Upper lobe of left lung (tissue), 6 donors: Measurements from ENCODE around the gene CHD5. TPM values are rescaled to one million over a fixed set of nuclear protein-coding genes. Genes with fewer than 3 reads are reported as not detected.

Experiments used
- ATAC-seq, 2 donors: fragments of 200-7000 bp; cut with Tn5 transposase; one replicate each; pipeline ENCODE4 v1.9.1; 2022; ENCODE audit warnings: mild to moderate bottlenecking in 2 of 2, moderate library complexity in 2 of 2; ENCODE audit not compliant: low FRiP score in 2 of 2
- DNase-seq, 2 donors: peaks; one replicate each; pipeline ENCODE4 v3.0.0-alpha.2; 2019 to 2020
- H3K27ac ChIP-seq, 4 donors: fragments of 200-600 bp; sonication (generic); one replicate each; pipeline ENCODE4 v1.5.1; 2016 to 2019
- H3K27me3 ChIP-seq, 4 donors: fragments of 200-600 bp; sonication (generic); one replicate each; pipeline ENCODE4 v1.5.1; 2017 to 2019
- H3K36me3 ChIP-seq, 4 donors: fragments of 200-600 bp; sonication (generic); one replicate each; pipeline ENCODE4 v1.5.1; 2016 to 2019
- H3K4me1 ChIP-seq, 4 donors: fragments of 200-600 bp; sonication (generic); one replicate each; pipeline ENCODE4 v1.5.1; 2018 to 2019
- H3K4me3 ChIP-seq, 4 donors: fragments of 200-600 bp; sonication (generic); one replicate each; pipeline ENCODE4 v1.5.1; 2017 to 2019; ENCODE audit warnings: mild to moderate bottlenecking in 2 of 4, moderate library complexity in 1 of 4
- H3K9me3 ChIP-seq, 4 donors: fragments of 200-600 bp; sonication (generic); one replicate each; pipeline ENCODE4 v1.5.1; 2018 to 2019
- EP300 ChIP-seq, 4 donors: sonication (generic); formaldehyde crosslinking; IDR thresholded peaks; one replicate each; pipeline ENCODE4 v1.5.1; 2017; ENCODE audit warnings: antibody characterized with exemption in 4 of 4, control low read depth in 2 of 4
- POLR2A ChIP-seq, 4 donors: fragments of 450-650 bp; IDR thresholded peaks; one replicate each; pipeline ENCODE4 v1.5.1; 2016 to 2017; ENCODE audit warnings: antibody characterized with exemption in 4 of 4, mild to moderate bottlenecking in 2 of 4
- POLR2AphosphoS5 ChIP-seq, 2 donors: sonication (generic); formaldehyde crosslinking; IDR thresholded peaks; one replicate each; pipeline ENCODE4 v1.5.1; 2017; ENCODE audit warnings: antibody characterized with exemption in 2 of 2
- WGBS, 2 donors: methylation state at CpG; one replicate each; pipeline ENCODE4 v1.1.5; 2017 to 2018; 5-methylcytosine and 5-hydroxymethylcytosine counted together
- total RNA-seq, 6 donors: library from RNA; depleted of rRNA in 4 of 6; stranded (reverse); fragments of >200 nt in 4 of 6; gene quantifications; one replicate each; pipeline versions ENCODE4 v1.1.0 to v1.2.1, GENCODE V29; 2016 to 2021
- TF ChIP-seq, protein P1 (sequence below), 6 experiments: fragments of 450-650 bp in 4 of 6; fragments of 200-600 bp in 2 of 6; sonication (generic) in 2 of 6; IDR thresholded peaks; one replicate each; pipeline ENCODE4 v1.5.1; 2016 to 2019; ENCODE audit warnings: antibody characterized with exemption in 6 of 6
- donor health status: DM: no; HTN: no; CAD: no; lungs with moderate emphysema.
- donor health status: DM: no; HTN: yes; CAD: no; lungs with severe emphysema.

The CHD5 gene
- total RNA-seq, 6 donors from 2014 or later: 0.14 to 1.3 (median 0.25) TPM

DNA sequence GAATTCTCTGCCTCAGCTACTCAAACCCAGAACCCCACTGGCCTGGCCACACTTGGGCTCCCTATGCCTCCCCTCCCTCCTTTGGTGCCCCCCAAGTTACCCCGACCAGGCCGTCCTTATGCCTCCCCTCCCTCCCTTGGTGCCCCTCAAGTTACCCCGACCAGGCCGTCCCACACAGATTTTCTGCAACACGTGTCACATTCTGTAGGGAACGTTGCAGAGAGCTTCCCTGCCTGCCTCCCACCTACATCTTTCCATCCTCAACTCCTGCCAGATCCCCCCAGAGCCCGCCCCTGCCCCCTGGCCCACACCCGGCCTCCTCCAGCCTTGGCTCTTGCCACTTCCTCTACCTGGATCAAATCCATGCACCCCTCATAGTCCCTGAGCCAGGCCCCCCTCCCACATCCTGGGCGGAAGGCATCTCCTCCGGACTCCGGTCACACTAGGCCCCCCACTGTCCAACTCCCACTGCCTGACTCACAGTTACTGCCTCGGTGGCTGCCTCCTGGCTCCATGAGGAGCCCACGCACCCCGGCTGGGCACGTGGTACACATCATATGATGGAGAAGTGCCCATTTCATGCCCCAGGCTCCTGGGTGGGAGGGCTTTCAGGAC, 93.3 kb downstream of the CHD5 start:
- DNase-seq (peak in 1 of 2 donors; percentile 60), ATAC-seq (no peak)
- no peak overlapping the region for H3K4me3 ChIP-seq
- H3K4me1 ChIP-seq: no peaks in the 10 kb centered on the region
- no peaks in the 10 kb centered on the region for H3K9me3 ChIP-seq
- no peak overlapping the region for H3K27ac ChIP-seq
- no peaks in the 10 kb centered on the region for H3K27me3 ChIP-seq
- WGBS, 2 donors: 74 to 77% methylated on average over 15 of the region's 15 CpGs
- TF ChIP-seq POLR2AphosphoS5 (IDR thresholded peaks at IDR 0.05) (no peak), EP300 (IDR thresholded peaks at IDR 0.05) (no peak), POLR2A (IDR thresholded peaks at IDR 0.05) (no peak)
- TF ChIP-seq, protein P1, sequence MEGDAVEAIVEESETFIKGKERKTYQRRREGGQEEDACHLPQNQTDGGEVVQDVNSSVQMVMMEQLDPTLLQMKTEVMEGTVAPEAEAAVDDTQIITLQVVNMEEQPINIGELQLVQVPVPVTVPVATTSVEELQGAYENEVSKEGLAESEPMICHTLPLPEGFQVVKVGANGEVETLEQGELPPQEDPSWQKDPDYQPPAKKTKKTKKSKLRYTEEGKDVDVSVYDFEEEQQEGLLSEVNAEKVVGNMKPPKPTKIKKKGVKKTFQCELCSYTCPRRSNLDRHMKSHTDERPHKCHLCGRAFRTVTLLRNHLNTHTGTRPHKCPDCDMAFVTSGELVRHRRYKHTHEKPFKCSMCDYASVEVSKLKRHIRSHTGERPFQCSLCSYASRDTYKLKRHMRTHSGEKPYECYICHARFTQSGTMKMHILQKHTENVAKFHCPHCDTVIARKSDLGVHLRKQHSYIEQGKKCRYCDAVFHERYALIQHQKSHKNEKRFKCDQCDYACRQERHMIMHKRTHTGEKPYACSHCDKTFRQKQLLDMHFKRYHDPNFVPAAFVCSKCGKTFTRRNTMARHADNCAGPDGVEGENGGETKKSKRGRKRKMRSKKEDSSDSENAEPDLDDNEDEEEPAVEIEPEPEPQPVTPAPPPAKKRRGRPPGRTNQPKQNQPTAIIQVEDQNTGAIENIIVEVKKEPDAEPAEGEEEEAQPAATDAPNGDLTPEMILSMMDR (IDR thresholded peaks at IDR 0.05): no peak
- H3K36me3 ChIP-seq: peaks cover 0 to 21% (median 3%) of the 10 kb centered on the region in 4 donors

DNA sequence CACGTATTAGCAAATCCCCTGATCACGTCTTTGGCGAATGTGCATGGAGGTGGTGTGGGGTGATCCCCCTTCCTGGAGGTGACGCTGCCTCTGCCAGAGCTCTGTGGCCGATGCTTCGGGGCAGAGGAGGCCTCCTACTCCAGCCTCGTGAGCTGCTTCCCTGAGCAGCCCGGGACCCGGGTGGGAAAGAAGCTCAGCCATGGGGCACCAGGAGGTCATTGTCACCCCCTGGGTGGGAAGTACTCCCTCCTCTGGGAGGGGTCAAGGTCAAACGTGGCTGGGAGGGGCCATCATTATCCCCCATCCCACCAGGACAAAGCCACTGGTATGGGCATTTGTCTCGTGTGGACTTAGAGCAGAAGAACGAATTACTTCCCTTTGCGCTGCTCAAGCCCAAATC, 93.8 kb downstream of the CHD5 start:
- no peak overlapping the region for H3K27ac ChIP-seq
- H3K4me3 ChIP-seq: no peak overlapping the region
- ATAC-seq (no peak), DNase-seq (peak in 1 of 2 donors; percentile 25)
- peaks cover 0 to 22% (median 3%) of the 10 kb centered on the region in 4 donors for H3K36me3 ChIP-seq
- 76 to 87% methylated on average over 8 to 13 of the region's 13 CpGs for WGBS, 2 donors
- H3K4me1 ChIP-seq: no peaks in the 10 kb centered on the region
- H3K27me3 ChIP-seq: no peaks in the 10 kb centered on the region
- no peak for TF ChIP-seq POLR2AphosphoS5 (IDR thresholded peaks at IDR 0.05)
- no peak for TF ChIP-seq POLR2A (IDR thresholded peaks at IDR 0.05)
- no peak for TF ChIP-seq EP300 (IDR thresholded peaks at IDR 0.05)
- no peaks in the 10 kb centered on the region for H3K9me3 ChIP-seq

DNA sequence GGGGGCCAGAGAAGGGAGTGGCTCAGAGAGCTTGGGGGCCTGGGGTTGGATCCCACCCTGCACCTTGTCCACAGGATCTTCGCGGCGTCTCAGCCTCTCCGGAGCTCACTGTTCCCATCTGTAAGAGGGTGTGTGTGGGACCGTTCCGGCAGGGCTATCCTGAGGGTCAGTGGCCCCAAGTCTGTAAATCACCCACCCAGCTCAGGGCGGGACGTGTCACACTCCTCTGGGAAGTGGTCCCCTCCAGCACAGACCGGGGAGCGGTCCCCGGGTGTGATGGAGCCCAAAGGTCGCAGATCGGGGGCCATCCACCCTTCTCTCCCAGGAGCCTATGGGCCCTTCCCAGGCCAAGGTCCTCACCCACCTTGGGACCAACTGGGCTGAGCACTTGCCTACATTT, 94.5 kb downstream of the CHD5 start:
- ATAC-seq (no peak), DNase-seq (peak in 1 of 2 donors; percentile 34)
- TF ChIP-seq POLR2AphosphoS5 (IDR thresholded peaks at IDR 0.05): no peak
- no peak for TF ChIP-seq POLR2A (IDR thresholded peaks at IDR 0.05)
- TF ChIP-seq EP300 (IDR thresholded peaks at IDR 0.05): no peak
- TF ChIP-seq, protein P1 (IDR thresholded peaks at IDR 0.05): no peak
- H3K27me3 ChIP-seq: no peaks in the 10 kb centered on the region
- WGBS, 2 donors: 91% methylated on average over 13 of the region's 13 CpGs; no CpG with 5 or more reads in 1 of the 2 donors
- no peak overlapping the region for H3K4me3 ChIP-seq
- H3K27ac ChIP-seq: no peak overlapping the region
- no peaks in the 10 kb centered on the region for H3K9me3 ChIP-seq
- peaks cover 0 to 22% (median 3%) of the 10 kb centered on the region in 4 donors for H3K36me3 ChIP-seq
- no peaks in the 10 kb centered on the region for H3K4me1 ChIP-seq

DNA sequence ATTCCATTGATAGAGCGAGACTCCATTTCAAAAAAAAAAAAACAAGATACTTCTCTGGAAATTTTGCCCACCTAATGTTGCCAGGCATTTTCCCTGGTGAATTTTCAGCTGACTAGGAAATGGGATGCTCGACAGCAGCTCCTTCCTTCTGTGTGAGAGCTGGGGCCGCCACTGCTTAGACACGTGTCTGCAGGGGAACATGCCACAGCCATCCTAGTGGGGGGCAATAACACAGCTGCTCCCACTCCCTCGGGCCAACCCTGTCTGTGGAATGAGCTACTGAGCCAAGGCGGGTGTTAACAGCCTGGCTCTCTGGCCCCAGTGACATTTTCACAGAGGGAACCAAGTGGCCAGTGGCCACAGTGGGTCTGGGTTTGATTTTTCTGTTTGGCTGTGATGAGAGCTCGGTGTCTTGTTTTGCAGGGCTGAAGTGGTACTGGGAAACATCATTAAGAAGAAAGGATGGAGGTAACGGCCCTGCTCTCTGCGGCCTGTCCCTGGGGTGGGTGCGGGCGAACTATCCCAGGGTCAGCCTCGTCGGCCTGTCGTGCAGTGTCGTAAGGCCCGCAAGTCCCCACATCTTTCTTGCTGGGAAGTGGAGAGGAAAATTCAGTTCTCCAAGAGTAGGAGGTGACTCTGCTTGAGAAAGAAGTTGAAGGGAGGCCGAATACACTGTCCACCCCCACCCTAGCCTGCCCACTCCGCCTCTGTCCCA, 95.2 kb downstream of the CHD5 start:
- DNase-seq (peak in 1 of 2 donors; percentile 45), ATAC-seq (no peak)
- Histone ChIP-seq H3K27ac (no peak overlapping the region), H3K27me3 (no peaks in the 10 kb centered on the region), H3K36me3 (peaks cover 0 to 16% (median 2%) of the 10 kb centered on the region in 4 donors), H3K4me1 (no peaks in the 10 kb centered on the region), H3K9me3 (no peaks in the 10 kb centered on the region), H3K4me3 (no peak overlapping the region)
- TF ChIP-seq POLR2A (IDR thresholded peaks at IDR 0.05): no peak
- TF ChIP-seq POLR2AphosphoS5 (IDR thresholded peaks at IDR 0.05): no peak
- TF ChIP-seq, protein P1 (IDR thresholded peaks at IDR 0.05): no peak
- no peak for TF ChIP-seq EP300 (IDR thresholded peaks at IDR 0.05)
- 88 to 90% methylated on average over 15 to 18 of the region's 18 CpGs for WGBS, 2 donors

DNA sequence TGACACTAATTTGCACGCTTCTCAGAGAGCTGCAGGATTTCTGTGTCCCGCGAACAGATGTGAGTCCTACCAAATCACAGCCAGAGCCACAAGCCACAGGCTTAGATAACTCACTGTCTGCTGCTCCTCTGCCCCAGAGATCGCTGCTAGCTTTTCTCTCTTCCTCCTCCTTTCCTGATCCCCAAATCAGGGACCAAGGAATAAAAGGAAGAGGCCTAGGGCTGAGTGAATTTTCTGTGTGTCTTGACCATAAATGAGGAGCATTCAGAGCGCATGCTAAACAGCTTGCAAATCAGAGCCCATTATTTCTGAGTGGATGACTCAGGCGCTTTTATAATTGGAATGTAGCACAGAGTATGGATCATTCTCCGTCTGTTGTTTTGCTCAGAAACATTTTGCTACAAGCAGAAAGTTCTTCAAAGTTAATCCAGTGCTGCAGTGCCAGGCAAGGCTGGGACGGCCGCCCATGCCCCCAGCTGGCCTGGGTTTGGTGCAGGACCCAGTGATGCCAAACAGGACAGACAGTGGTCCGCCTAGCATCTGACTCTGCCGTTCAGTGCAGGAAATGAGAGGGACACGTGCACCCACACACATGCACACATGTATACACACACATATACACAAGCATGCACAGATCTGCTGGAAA, 96.2 kb downstream of the CHD5 start:
- H3K27me3 ChIP-seq: no peaks in the 10 kb centered on the region
- ATAC-seq (peak in 1 of 2 donors; percentile 9), DNase-seq (peak in 1 of 2 donors; percentile 45)
- no peaks in the 10 kb centered on the region for H3K9me3 ChIP-seq
- peaks cover 0 to 13% (median 2%) of the 10 kb centered on the region in 4 donors for H3K36me3 ChIP-seq
- H3K4me1 ChIP-seq: no peaks in the 10 kb centered on the region
- H3K4me3 ChIP-seq: no peak overlapping the region
- TF ChIP-seq EP300 (IDR thresholded peaks at IDR 0.05): no peak
- TF ChIP-seq, protein P1 (IDR thresholded peaks at IDR 0.05): no peak
- no peak for TF ChIP-seq POLR2AphosphoS5 (IDR thresholded peaks at IDR 0.05)
- no peak for TF ChIP-seq POLR2A (IDR thresholded peaks at IDR 0.05)
- H3K27ac ChIP-seq: no peak overlapping the region
- 73 to 75% methylated on average over 11 to 12 of the region's 12 CpGs for WGBS, 2 donors
